HG03469 (cell line): Measurements from ENCODE around the gene NRROS.

Experiments used
- ATAC-seq: cut with Tn5 transposase; IDR thresholded peaks from one replicate; pipeline ENCODE4 v1.9.1; 2021; ENCODE audit warnings: mild to moderate bottlenecking, moderate library complexity, moderate number of reproducible peaks; ENCODE audit not compliant: unreplicated experiment

Gene NRROS

DNA sequence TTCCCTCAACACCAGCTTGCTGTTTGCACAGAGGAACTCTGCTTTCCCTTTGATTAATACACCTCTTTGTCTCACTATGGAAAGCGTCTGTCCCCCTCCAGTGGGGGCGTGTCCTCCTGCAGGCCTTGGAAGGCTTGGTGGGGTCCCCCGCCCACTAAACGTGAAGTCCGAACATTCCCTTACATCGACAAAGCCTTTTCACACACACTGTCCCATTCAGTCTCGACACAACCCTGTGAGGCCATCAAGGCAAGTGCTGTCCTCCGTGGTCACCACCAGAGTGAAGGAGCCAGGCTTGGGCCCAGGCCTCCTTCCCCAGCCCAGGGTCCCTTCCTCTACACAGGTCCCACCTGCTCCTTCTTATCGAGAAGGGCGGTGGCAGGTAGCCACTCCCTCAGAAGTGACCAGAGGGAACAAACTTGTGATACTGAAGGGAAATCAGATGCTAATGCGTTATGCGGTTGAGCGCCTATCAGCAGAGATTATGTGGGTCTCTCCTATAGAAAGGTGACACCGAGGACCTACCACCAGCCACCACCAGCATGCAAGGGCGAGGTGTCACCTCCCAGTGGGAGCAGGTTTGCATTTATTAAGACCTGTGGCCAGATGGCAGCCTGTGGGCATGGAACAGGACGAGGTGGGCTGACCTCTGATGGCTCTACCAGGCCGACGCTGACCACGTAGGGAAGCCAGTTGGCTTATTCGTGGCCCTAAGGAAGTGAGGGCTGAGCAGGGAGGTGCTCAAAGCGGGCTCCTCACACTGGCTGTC is 6.6 kb downstream of the NRROS start:
- ATAC-seq: no peak

- ATAC-seq: no peak
Observed at GRCh38 chr3:196646666-196647216, 7.2 kb downstream of the NRROS start.

DNA sequence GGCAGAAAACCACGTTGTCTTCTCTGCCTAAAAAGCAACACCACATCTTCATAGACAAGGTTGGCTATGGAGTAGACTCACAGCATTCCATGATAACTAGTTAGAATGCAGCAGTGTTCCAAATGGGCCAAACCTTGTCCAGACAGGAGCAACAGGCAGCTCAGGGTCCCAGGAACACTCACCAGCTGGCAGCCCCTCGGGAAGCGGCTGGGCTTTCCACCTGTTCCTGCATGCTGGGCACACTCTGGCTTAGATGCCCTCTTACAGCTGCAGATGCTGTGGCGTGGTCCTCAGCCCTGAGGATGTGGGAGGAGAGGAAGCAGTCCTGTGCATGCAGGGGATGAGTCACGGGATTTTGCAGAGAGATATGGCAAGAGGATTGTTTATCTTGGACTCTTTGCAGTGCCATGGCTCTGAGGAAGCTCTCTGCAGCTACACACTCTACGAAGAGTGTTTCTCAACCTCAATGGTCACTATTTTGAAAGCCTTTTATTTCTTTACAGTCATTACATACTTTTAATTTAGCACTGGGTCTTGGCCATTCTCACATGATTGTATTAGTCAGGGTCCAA is 11.3 kb downstream of the NRROS start:
- no peak for ATAC-seq

DNA sequence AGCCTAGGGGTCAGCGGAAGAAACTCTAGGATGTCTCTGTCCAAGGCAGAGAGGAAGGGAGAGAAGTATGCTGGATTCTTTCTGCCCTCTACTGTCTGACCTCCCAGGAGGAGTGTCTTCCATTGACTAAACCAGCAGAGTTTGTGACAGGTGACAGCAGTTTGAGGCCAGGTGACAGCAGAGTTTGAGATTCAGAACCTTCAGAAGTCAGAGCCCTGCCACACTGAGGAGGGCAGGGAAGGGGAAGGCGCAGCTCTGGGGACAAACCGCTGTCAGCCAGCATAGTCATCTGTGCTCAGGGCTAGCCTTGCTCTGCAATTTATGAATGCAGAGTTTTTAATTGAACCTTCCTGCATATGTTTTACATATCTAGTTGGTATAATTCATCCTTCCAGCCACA is 12.3 kb downstream of the NRROS start:
- ATAC-seq: no peak

- no peak for ATAC-seq
Observed at GRCh38 chr3:196652961-196653795, 13.7 kb downstream of the NRROS start.

DNA sequence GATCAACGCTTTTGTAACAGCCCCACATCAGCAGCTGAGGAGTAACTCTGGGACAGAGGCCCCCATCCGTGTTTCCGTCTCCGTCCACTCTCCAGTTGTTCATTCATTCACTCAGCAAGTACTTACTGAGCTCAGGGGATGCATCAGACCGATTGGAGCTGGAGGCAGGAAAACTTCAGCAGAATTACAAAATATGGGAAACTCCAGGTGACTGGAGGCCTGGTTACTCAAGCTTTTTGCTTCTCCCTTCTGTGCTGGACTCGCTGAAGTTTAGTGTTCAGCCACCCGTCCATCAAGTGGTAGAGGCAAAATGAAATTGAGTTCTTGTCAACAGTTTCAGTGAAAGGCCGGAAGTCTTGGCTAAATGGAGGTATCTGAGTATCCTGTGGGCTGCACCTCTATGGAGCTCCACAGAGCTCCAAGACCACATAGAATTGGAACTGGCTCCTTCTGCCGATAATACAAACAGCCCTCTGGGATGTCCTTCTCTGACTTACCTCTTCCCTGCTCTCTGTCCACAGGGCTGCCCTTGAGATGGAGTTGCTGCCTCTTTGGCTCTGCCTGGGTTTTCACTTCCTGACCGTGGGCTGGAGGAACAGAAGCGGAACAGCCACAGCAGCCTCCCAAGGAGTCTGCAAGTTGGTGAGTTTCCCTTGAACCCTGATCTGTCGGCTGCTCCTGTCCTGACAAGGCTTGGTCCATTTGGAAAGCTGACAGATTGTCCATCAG is 14.7 kb downstream of the NRROS start:
- ATAC-seq: no peak

DNA sequence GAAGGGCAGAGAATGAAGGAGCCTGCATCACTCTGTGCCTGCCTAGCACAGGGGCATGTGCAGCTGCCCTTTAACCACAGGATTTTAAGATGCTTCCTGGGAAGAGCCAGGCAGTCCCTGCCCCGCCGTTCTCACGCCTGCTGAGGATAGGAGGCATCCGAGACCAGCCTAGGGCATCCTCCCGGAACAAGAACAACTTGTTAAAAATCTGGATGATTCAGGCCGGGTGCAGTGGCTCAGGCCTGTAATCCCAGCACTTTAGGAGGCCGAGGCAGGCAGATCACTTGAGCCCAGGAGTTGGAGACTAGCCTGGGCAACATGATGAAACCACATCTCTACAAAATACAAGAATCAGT is 15.2 kb downstream of the NRROS start:
- no peak for ATAC-seq

- no peak for ATAC-seq
Observed at GRCh38 chr3:196655496-196655895, 16.0 kb downstream of the NRROS start.

GRCh38 chr3:196656213-196656612 is 16.7 kb downstream of the NRROS start:
- no peak for ATAC-seq

GRCh38 chr3:196659901-196660351 is 20.4 kb downstream of the NRROS start:
- ATAC-seq: no peak

GRCh38 chr3:196660381-196661166 is 21.1 kb downstream of the NRROS start:
- ATAC-seq: no peak

GRCh38 chr3:196661400-196661799 is 21.9 kb downstream of the NRROS start:
- no peak for ATAC-seq

DNA sequence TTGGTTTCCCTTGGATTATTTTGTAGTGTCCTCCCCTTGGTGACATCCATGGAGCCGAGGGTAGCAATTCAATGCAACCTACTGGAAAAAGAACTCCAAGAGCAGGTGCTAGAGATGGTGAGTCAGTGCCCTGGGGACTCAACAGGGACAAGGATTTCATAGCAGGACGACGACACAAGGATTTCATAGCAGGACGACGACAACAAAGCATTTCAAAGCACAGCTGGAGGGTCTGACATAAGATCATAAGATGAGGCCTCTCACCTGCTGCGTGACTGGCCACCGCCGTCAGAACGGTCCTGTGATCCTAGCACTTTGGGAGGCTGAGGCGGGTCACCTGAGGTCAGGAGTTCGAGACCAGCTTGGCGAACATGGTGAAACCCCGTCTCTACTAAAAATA is 22.5 kb downstream of the NRROS start:
- no peak for ATAC-seq

DNA sequence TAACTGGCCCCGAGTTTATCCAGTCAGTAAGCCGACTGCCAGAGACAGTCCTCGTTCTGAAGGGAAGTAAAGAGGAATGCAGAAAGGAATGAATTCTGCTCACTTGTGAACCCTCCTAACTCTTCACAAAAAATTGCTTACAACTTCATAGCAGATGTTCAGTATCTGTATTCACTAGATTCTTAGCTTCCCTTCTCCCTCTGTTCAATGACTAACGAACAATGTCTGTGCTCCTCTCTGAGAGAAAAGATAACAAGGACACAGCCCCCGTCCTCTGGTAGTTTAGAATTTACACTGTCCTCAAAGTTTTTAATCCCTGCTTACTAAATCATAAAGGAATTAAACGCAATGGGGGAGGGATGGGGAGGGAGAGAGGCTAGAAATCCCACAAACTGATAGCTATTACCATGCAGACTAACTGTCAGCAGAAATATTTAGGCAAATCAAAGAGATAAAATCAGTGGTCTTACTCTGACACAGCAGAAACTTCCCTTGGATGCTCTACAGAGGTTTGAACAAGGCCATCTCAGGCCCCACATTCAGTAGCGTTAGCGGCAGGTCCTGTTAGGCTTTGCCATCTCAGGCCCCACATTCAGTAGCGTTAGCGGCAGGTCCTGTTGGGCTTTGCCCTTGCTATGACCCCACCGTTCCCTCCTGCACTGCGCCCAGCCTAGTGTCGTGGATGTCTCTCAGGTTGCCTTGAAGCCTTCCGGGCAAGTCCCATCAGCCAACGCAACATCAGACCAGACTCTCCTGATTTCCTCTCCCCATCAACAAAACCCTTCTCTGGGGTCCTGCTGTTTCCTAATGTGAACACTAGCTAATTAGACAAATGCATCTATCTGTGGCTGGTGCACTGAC is 23.4 kb downstream of the NRROS start:
- ATAC-seq: no peak

- ATAC-seq: no peak
Observed at GRCh38 chr3:196666001-196666867, 26.7 kb downstream of the NRROS start.

DNA sequence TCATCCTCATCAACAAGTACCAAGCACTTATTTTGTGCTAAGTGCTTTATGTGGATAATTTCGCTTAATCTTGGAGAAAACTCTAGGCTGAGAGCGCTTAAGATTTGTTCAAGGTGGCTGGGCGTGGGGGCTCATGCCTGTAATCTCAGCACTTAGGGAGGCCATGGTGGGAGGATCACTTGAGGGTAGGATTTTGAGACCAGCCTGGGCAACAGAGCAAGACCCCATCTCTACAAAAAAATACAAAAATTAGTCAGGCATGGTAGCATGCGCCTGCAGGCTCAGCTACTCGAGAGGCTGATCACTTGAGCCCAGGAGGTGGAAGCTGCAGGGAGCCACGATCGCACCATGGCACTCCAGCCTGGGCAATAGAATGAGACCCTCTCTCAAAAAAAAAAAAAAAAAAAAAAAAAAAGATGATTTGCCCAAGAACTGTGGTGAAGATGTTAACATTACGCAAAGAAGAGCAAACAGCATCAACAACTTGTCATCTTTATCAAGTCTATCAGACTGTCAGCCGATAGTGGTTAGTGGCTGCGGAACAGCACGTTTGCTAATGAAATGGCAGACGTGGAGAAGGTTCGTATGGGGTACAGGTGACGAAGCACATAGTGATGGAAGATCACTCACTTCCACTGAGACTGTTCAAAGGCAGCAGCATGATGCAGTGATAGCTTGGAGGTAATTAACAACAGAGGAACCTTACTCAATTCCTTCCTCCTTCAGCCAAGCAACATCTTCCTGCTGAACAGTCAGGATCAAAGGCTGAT is 27.7 kb downstream of the NRROS start:
- no peak for ATAC-seq

DNA sequence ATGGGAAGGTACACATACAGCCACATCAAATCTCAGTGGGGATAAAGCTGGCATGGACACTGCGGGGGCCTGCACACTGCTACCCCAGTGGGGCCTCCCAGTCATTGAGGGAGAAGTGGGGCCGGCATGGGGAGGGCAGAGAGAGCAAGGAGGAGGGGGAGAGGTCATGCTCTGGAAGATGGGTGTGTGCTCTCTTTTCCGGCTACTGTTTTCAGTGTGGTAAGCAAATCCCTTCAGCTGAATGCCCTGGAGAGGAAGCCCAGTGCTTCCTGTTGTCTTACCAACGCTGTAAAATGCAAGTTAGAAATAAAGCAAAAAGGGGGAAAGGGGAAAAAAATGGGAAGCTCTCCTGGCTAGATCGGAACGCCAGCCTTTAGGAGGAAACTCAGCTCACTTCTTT is 30.8 kb downstream of the NRROS start:
- ATAC-seq: no peak
